Measurements from ENCODE around the gene HIPK4.

DNA sequence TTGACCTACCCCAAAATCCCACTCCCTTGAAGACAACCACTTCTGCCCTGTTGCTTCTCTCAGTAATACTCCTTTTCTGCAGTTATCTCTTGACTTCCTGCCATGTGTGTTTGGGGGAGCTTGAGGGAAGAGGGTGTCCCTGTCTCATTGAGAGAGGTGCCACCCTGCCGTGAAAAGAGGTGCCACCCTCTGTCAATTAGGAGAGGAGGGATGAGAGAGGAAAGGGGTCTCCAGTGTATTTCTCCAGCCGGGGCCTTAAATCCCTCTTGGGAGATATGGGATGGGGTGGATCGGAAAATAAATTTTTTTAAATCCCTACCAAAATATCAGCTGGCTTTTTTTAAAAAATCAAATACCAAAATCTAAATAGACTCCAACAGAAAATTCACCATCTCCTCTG, 25.0 kb downstream of the HIPK4 start:
- TF ChIP-seq, protein P1, sequence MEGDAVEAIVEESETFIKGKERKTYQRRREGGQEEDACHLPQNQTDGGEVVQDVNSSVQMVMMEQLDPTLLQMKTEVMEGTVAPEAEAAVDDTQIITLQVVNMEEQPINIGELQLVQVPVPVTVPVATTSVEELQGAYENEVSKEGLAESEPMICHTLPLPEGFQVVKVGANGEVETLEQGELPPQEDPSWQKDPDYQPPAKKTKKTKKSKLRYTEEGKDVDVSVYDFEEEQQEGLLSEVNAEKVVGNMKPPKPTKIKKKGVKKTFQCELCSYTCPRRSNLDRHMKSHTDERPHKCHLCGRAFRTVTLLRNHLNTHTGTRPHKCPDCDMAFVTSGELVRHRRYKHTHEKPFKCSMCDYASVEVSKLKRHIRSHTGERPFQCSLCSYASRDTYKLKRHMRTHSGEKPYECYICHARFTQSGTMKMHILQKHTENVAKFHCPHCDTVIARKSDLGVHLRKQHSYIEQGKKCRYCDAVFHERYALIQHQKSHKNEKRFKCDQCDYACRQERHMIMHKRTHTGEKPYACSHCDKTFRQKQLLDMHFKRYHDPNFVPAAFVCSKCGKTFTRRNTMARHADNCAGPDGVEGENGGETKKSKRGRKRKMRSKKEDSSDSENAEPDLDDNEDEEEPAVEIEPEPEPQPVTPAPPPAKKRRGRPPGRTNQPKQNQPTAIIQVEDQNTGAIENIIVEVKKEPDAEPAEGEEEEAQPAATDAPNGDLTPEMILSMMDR (IDR thresholded peaks at IDR 0.05 in 8 of 11, conservative IDR thresholded peaks at IDR 0.05 in 3 of 11): no peak
- TF ChIP-seq POLR2A (IDR thresholded peaks at IDR 0.05) (no peak), POLR2AphosphoS5 (IDR thresholded peaks at IDR 0.05) (no peak)

Data from spleen (tissue), 7 donors.